ENCODE results near the gene KIF26B. TPM values are rescaled to one million over a fixed set of nuclear protein-coding genes. Genes with fewer than 3 reads are reported as not detected.

Gene KIF26B
- total and polyA plus RNA-seq, 2 of the 4 experiments (the other 2 are of a cell fraction), result 0.53 to 0.54 TPM

- Histone ChIP-seq H3K36me3 (ENCODE audit: control insufficient read depth, insufficient read depth, low read length) (no peaks in the 10 kb centered on the region), H2BK20ac (ENCODE audit: low read depth, low read length) (no peak overlapping the region), H3K27ac (ENCODE audit: insufficient read depth, low read length) (no peak overlapping the region), H3K56ac (ENCODE audit: extremely low read depth, insufficient read depth, low read length) (no peak overlapping the region), H3K27me3 (ENCODE audit: control insufficient read depth, insufficient read depth, low read length) (no peaks in the 10 kb centered on the region), H2AK9ac (replicated peaks; ENCODE audit: low read depth, low read length, poor library complexity) (no peak overlapping the region), H3K9ac (ENCODE audit: low read depth, low read length) (no peak overlapping the region), H4K91ac (ENCODE audit: insufficient read depth, low read depth, low read length) (no peak overlapping the region), H3K4me3 (ENCODE audit: insufficient read depth, low read depth, low read length) (no peak overlapping the region), H2BK5ac (ENCODE audit: low read depth, low read length, poor library complexity, severe bottlenecking) (no peak overlapping the region), H2BK15ac (ENCODE audit: low read depth, low read length) (no peak overlapping the region), H2AFZ (replicated peaks; ENCODE audit: low read length, poor library complexity) (no peak overlapping the region), H4K8ac (ENCODE audit: low read depth in 2 of 2, low read length in 2 of 2) (no peak overlapping the region), H3K18ac (ENCODE audit: low read depth, low read length) (no peak overlapping the region), H3K9me1 (ENCODE audit: insufficient read depth, low read length) (no peaks in the 10 kb centered on the region), H4K5ac (ENCODE audit: low read depth, low read length) (no peak overlapping the region), H3K4me1 (ENCODE audit: control insufficient read depth, insufficient read depth, low read length) (no peaks in the 10 kb centered on the region), H2BK120ac (ENCODE audit: low read depth, low read length) (no peak overlapping the region), H3K23ac (ENCODE audit: low read depth, low read length) (no peak overlapping the region), H2AK5ac (ENCODE audit: low read depth, low read length) (no peak overlapping the region), H3K9me3 (ENCODE audit: control insufficient read depth, insufficient read depth, low read length) (no peaks in the 10 kb centered on the region), H3K14ac (replicated peaks; ENCODE audit: low read depth, low read length) (no peak overlapping the region), H3K79me1 (ENCODE audit: low read depth in 1 of 2, low read length in 2 of 2) (no peaks in the 10 kb centered on the region), H3K4me2 (ENCODE audit: low read depth, low read length) (no peak overlapping the region), H4K20me1 (ENCODE audit: insufficient read depth, low read length) (no peaks in the 10 kb centered on the region), H3K4ac (ENCODE audit: low read depth, low read length) (no peak overlapping the region)
- dilution Hi-C loops (cut with HindIII; ENCODE audit: low sequenced_read_pairs, unreplicated experiment) (no loop called here), in situ Hi-C loops (cut with MboI; ENCODE audit: low sequenced_read_pairs) (no loop called here), intact Hi-C loops (cut with micrococcal nuclease) (no loop called here)
- TF ChIP-seq MAFK (IDR thresholded peaks at IDR 0.05; ENCODE audit: low read depth, low read length), result no peak
- no peak for TF ChIP-seq BHLHE40 (IDR thresholded peaks at IDR 0.05; ENCODE audit: low read depth, low read length)
- no peak for TF ChIP-seq RCOR1 (IDR thresholded peaks at IDR 0.05; ENCODE audit: insufficient replicate concordance, low read length)
- TF ChIP-seq RAD21 (IDR thresholded peaks at IDR 0.05; ENCODE audit: low read length), result no peak
- TF ChIP-seq SMC3 (IDR thresholded peaks at IDR 0.05; ENCODE audit: low read depth, low read length), result no peak
- no peak for TF ChIP-seq CEBPB (IDR thresholded peaks at IDR 0.05; ENCODE audit: low read depth, low read length)
- TF ChIP-seq MAZ (IDR thresholded peaks at IDR 0.05; ENCODE audit: borderline replicate concordance, low read depth, low read length), result no peak
- no peak for TF ChIP-seq USF2 (IDR thresholded peaks at IDR 0.05; ENCODE audit: low read depth, low read length)
- no peak for TF ChIP-seq NFE2L2 (IDR thresholded peaks at IDR 0.05; ENCODE audit: low read depth, low read length)
- TF ChIP-seq RFX5 (IDR thresholded peaks at IDR 0.05; ENCODE audit: low read depth, low read length), result no peak
- no peak for TF ChIP-seq FOS (IDR thresholded peaks at IDR 0.05; ENCODE audit: low read depth, low read length)
- TF ChIP-seq ELK1 (IDR thresholded peaks at IDR 0.05; ENCODE audit: borderline replicate concordance, low read depth, low read length), result no peak
- no peak for TF ChIP-seq CHD1 (IDR thresholded peaks at IDR 0.05; ENCODE audit: low read depth, low read length)
- no peak for TF ChIP-seq CTCF (conservative IDR thresholded peaks at IDR 0.05; ENCODE audit: low read depth, low read length)
- no peak for TF ChIP-seq MXI1 (IDR thresholded peaks at IDR 0.05; ENCODE audit: borderline replicate concordance, low read depth, low read length)
- ATAC-seq (ENCODE audit: low read depth) (no peak), DNase-seq (no peak)
- CTCF ChIA-PET, result no interaction called here
- POLR2A ChIA-PET (ENCODE audit: unreplicated experiment), result no interaction called here
- no CpG with 5 or more reads among the region's 4 CpGs for WGBS, 2 experiments (ENCODE audit: extremely low coverage in 2 of 2, insufficient read length in 1 of 2)
- no TSS peak for BruUV-seq (replicated peaks)
Observed at GRCh38 chr1:245264226-245264625, 109.4 kb downstream of the KIF26B start.

All from IMR-90 (cell line).